ENCODE data around the gene SLC25A43.

SLC25A43 gene

GRCh38 chrX:119475389-119476101 lies 76.4 kb downstream of the SLC25A43 start:
- TF ChIP-seq SIN3A (IDR thresholded peaks at IDR 0.05; ENCODE audit: borderline replicate concordance, insufficient read depth, low read length) (no peak), TAF1 (IDR thresholded peaks at IDR 0.05; ENCODE audit: borderline replicate concordance, insufficient read depth, low read length) (no peak), REST (IDR thresholded peaks at IDR 0.05; ENCODE audit: insufficient read depth in 1 of 2, low read depth in 2 of 2, low read length in 2 of 2) (no peak), FOXP2 (optimal IDR thresholded peaks at IDR 0.05; ENCODE audit: borderline replicate concordance, extremely low read depth, extremely low read length, insufficient read depth) (no peak), POLR2AphosphoS5 (IDR thresholded peaks at IDR 0.05; ENCODE audit: low read depth, low read length) (no peak)

DNA sequence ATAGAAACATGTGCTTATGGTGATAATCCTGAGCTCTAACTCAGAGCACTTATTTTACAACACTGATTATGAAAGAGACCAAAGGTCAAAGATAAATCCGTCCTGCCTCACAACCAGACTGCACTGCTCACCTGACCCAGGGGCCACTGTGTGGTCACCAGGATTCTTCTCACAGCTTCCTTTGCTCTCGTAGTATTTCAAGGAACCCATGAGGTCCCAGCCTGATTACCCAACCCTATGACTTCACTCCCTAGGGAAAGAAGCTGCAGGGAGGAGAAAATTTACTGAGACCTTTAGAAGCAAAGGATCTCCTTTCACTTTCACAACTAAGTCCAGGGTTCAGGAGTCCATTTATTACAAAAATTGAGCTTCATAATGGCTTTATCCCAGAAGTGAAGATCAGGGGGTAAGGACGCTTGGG lies 78.7 kb downstream of the SLC25A43 start:
- TF ChIP-seq TAF1 (IDR thresholded peaks at IDR 0.05; ENCODE audit: borderline replicate concordance, insufficient read depth, low read length) (no peak), POLR2AphosphoS5 (IDR thresholded peaks at IDR 0.05; ENCODE audit: low read depth, low read length) (no peak), REST (IDR thresholded peaks at IDR 0.05; ENCODE audit: insufficient read depth in 1 of 2, low read depth in 2 of 2, low read length in 2 of 2) (no peak), FOXP2 (optimal IDR thresholded peaks at IDR 0.05; ENCODE audit: borderline replicate concordance, extremely low read depth, extremely low read length, insufficient read depth) (no peak), SIN3A (IDR thresholded peaks at IDR 0.05; ENCODE audit: borderline replicate concordance, insufficient read depth, low read length) (no peak)

- TF ChIP-seq FOXP2 (optimal IDR thresholded peaks at IDR 0.05; ENCODE audit: borderline replicate concordance, extremely low read depth, extremely low read length, insufficient read depth): no peak
- TF ChIP-seq SIN3A (IDR thresholded peaks at IDR 0.05; ENCODE audit: borderline replicate concordance, insufficient read depth, low read length): no peak
- no peak for TF ChIP-seq REST (IDR thresholded peaks at IDR 0.05; ENCODE audit: insufficient read depth in 1 of 2, low read depth in 2 of 2, low read length in 2 of 2)
- TF ChIP-seq TAF1 (IDR thresholded peaks at IDR 0.05; ENCODE audit: borderline replicate concordance, insufficient read depth, low read length): no peak
- no peak for TF ChIP-seq POLR2AphosphoS5 (IDR thresholded peaks at IDR 0.05; ENCODE audit: low read depth, low read length)
Measured at GRCh38 chrX:119478504-119478903, 79.4 kb downstream of the SLC25A43 start.

DNA sequence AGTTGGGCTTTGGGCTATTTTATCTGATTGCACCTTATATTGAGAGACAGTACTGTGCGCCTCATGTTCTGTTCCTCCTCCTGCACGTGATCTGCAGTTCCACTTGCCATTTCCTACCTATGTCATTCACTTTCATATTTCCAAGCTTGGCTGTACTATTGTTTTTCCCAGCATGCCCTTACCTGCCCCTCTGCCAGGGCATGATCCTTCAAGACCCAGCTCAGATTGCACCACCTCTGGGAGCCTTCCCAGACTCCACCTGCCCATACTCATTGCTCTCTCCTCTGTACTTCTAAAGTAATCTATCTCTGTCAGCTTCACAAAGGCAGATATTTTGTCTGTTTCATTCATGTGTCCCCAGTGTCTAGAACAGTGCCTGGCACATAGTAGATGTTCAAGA lies 80.7 kb downstream of the SLC25A43 start:
- TF ChIP-seq POLR2AphosphoS5 (IDR thresholded peaks at IDR 0.05; ENCODE audit: low read depth, low read length): no peak
- TF ChIP-seq FOXP2 (optimal IDR thresholded peaks at IDR 0.05; ENCODE audit: borderline replicate concordance, extremely low read depth, extremely low read length, insufficient read depth): no peak
- TF ChIP-seq REST (IDR thresholded peaks at IDR 0.05; ENCODE audit: insufficient read depth in 1 of 2, low read depth in 2 of 2, low read length in 2 of 2): no peak
- TF ChIP-seq SIN3A (IDR thresholded peaks at IDR 0.05; ENCODE audit: borderline replicate concordance, insufficient read depth, low read length): no peak
- TF ChIP-seq TAF1 (IDR thresholded peaks at IDR 0.05; ENCODE audit: borderline replicate concordance, insufficient read depth, low read length): no peak
